Effector CD8-positive, alpha-beta T cell (primary cell): ENCODE results near the gene ABHD14A.

Experiments
- DNase-seq: peaks from one replicate; lab custom pipeline; 2025; lab: John Stamatoyannopoulos, UW

Gene ABHD14A

DNA sequence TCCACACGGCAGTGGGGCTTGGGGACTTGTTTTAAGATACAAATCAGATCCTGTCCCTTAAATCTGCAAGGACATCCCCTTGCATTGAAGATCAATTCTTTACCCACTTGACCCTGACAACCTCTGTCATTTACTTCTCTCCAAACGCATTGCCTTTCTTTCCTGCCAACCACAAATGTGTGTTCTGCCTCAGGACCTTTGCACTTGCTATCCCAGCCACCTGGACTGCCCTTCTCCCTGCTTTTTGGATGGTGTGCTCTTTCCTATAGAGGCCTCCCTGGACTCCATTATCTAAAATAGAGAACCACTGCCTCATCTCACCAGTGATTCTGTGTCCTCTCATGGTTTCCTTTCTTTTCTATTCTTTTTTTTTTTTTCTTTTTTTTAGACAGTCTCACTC, 22.3 kb downstream of the ABHD14A start:
- DNase-seq: no peak

DNA sequence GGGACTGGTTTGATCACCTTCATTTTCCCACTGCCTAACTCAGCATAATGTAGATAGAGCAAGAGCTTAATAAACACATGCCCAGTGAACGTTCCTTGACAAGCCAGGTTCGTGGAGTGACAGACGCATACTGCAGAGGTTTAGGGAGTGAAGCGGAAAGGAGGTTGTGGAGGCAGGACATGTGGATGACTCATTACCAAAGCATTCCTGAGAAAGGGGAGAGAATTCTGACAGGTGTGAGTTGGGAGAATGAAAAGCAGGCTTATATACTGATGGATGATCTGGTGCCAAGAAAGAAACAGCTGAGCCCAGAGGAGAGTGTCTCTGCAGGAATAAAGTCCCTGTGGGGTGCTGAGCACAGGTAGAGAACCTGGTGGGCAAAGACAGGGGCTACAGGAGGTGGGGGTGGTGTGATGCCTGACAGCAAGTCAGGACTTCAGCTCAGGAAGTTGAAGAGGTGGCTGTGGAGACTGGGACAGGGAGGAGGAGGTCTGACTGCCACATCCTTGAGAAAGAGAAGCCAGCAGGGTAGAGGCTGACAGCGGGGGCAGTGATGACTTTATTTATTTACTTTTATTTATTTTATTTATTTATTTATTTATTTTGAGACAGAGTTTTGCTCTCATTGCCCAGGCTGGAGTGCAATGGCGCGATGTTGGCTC, 23.2 kb downstream of the ABHD14A start:
- no peak for DNase-seq

DNA sequence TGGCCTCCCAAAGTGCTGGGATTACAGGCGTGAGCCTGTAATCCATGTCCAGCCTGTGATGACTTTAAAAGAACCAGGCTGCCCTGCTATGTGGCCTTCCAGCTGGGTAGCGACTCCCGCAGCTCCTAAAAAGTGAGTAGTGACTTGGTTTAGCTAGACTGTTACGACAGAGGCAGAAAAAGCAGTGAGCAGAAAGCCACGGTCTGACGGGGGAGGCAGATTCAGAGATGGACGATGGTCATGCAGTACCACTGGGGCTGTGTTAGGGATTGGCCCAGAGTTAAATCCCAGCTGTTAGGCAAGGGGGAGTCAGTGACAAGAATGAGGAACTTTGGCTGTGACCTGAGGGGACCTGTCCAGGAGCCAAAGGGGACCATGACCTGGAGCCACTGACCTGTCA, 23.9 kb downstream of the ABHD14A start:
- DNase-seq: no peak

DNA sequence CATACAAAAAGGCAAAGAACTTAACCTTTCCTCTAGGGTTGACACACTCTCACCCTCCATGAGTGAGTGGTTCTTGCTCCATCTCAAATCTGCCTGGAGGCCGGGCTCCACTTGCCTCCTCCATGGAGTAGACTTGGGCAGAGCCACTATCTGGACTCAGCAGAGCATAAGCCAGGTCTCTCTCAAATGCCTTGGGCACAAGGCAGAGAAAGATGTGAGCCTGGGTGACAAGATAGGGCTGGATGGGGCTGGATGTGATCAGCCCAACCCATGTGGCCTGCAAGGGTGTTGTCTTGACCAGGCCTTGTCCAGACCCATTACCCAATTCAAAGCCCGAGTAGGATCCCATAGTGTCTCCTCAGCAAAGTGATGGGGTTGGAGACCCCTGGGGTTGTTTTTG, 25.0 kb downstream of the ABHD14A start:
- DNase-seq: no peak

DNA sequence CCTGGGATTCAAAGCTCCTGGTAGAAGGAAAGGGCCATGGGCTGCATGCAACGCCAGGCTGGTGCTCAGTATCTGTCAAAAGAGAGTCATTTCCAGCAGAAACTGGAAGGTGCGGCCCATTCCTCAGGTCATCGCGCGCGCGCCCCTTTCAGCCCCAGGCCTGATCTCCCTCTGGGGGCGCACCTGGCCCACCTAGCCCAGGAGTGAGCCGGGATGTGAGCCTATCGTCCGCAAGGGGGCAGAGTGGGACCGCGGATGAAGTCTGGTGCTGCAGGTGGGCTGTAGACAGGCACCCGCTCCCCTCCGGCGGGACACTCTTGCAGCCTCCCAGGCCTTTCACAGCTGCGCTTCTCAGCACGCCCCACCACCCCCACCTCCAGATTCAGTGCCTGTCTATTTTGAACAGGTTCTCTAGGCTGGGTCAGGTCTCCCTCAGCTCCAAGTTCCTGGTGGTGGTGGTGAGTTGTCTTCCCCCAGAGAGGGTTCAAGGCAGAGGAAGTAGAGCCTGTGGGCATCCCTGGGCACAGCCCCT, 26.6 kb downstream of the ABHD14A start:
- peak; percentile 88 for DNase-seq

DNA sequence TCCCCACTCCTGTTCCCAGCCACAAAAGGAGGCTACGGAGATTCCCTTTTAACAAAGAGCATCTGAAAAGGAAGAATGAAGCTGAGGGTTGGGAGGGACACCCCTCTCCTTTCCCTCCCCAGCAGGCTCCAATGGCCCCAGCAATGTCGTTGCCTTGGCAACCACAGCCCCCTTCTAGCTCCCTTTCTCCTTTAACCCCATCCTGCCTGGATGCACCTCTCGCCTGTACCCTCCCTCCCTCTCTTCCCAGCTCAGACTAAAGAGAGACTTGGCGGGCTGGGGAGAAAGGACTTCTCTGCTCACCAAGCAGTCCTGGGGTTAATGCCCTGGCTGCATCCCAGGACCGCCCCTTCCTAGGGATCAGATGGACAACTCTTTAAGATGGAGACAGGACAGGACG, 27.9 kb downstream of the ABHD14A start:
- DNase-seq: no peak

DNA sequence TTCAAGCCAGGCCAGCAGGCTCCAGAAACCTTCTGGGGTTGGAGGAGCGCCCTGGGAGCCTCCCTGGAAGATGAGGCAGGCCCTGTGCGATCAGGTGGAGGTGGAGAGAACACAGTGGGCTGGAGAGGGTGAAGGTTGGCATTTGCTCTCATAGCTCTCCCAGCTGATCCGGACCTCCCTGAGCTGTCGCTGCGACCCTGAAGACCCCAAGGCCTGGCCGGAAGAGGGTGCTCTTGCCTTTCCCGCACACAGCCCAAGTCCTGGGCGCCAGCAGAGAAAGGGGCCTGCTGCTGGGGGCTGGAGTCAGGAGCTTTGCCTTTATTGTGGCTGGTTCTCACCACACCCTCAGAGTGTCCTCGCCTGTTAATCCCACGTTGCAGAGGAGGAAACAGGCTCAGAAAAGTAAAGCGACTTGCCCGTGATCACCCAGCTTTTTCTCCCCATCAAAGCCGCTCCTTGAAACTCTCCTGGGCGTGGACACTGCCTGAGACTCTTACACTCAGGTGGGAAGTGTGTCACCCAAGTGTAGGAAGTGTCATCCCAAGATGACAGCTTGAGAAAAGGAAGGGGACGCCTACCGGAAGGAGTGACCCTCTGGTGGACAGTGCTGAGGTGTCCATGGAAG, 29.4 kb downstream of the ABHD14A start:
- DNase-seq: no peak

DNA sequence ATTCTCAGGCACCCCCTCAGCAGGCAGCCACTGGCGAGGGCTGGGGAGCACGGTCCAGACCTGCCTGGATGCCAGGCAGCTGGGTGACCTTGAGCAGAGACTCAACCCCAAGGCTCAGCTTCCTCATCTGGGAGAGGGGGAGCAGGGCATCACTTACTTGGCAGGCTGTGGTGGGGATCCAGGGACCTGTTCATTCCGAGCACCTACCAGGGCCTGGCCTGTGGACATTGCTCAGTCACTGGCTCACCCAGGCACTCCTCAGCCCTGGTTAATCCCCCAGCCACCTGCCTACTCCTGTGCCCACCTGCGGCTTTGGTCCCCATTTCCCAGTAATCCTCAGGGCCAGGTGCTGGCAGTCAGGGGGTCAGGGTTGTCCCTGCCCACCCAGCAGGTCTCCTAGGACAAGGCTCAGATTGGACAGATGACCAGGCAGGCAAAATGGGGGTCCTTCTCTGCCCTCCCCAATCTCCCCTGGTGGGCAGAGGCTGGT, 30.1 kb downstream of the ABHD14A start:
- DNase-seq: no peak

DNA sequence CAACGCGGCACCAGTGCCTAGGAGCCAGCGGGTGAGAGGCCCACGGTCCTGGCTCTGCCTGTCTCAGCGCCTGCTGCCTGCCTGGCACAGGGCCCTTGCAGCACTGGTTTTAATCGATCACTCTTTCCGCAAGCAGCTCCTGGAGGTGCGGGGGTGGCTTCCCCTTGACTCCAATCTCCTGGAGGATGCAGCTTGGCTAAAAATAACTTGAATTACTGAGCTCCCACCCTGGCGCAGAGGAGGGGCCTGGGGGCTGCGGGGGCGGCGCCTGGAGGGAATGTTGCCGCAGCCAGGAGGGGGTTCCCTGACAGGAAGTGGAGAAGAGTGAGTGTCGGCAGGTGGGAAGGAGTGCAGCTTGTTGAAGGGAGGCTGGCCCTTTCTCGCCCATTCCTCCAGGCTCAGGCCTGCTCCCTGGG, 30.7 kb downstream of the ABHD14A start:
- DNase-seq: no peak

DNA sequence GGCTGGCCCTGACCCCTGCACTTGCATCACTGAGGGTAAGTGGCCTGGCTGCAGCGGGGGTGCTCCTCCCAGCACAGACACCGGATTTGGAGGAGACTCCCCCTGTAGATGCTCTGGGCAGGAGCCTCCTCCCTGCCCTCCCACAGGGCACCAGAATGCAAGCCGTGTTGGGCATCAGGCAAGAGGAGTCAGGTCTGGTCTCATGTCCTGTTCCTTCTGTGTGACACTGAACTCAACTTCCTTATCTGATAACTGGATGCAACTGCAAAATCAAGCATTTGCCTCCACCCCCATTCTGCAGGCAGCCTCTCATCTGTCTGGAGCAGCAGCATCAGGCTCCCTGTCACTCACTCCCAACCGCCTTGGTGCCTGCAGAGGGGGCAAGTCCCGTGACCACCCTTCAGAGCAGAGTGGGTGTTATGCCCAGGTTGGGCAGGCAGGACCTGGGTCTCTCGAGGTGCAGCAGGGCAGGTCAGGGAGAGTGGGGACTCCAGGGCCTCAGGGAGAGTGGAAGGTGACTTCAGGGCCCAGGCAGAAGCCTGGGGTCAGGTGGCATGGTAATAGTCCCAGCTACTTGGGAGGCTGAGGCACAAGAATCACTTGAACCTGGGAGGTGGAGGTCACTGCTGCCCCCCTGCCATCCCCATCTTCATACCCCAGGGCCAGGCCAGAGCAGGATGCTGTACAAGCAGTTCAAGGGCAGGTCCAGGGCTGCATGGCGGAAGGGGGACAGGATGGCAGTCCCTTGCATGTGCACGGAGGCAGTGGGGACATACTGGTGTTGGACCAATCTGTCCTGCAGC, 31.4 kb downstream of the ABHD14A start:
- DNase-seq: no peak

DNA sequence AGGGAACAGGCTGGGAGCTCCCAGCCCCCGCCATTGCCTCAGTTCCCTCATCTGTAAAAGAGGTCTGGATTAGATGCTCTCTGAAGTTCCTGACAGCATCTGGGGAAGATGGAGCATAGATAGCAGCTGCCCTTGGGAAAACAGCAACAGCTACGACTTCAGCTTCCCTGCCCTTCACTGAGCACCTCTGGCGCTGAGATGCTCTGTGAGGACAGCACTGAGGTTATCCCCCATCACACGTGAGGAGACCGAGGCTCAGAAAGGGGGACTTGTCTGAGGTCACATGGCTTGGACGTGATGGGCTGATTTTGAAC, 31.9 kb downstream of the ABHD14A start:
- no peak for DNase-seq

DNA sequence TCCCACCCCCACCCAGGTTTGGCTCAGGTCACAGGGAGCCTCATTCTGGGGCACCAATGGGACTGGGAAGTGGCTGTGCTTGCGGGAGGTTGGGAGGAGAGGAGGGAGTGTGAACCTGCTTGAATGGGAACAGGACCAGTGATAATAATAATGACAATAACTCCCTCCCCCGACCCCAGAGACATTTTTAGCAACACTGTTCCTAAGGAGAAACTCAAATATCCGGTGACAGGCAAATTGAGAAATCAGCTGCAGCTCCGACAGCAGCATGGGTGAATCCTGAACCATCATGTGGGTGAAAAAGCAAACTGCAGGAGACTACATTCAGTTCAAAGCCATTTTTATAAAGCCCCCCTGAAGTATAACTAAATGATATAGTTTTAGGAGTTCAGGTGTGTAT, 32.4 kb downstream of the ABHD14A start:
- DNase-seq: no peak

DNA sequence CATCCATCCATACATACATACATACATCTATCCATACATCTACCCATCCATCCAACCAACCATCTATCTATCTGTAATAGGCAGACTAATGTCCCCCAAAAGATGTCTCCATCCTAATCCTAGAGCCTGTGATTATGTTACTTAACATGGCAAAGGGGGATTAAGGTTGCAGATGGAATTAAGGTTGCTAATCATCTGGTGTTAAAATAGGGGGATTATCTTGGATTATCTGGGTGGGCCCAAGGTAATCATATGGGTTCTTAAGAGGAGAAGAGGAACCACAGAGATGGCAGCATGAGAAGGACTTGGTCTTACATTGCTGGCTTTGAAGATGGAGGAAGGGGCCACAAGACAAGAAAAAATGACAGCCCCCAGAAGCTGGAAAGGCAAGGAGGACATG, 35.6 kb downstream of the ABHD14A start:
- DNase-seq: no peak

DNA sequence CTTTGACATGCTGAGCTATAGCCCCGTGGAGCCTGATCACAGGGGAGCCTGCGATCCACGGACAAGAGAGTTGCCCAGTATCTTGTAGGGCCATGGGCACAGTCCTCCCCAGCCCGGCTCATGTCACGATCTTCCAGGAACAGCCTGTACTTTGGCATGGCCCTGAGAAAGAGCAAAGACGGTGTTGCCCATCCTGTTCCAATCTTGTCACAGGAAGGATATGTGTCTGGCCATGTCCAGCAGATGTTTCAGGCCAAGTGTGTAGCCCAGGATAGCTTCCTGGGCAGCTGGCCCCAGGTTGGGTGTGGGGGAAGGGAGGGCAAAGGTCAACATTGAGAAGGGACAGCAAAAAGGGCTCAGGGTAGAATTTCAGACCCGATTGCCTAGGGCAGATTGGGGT, 37.8 kb downstream of the ABHD14A start:
- DNase-seq: no peak

DNA sequence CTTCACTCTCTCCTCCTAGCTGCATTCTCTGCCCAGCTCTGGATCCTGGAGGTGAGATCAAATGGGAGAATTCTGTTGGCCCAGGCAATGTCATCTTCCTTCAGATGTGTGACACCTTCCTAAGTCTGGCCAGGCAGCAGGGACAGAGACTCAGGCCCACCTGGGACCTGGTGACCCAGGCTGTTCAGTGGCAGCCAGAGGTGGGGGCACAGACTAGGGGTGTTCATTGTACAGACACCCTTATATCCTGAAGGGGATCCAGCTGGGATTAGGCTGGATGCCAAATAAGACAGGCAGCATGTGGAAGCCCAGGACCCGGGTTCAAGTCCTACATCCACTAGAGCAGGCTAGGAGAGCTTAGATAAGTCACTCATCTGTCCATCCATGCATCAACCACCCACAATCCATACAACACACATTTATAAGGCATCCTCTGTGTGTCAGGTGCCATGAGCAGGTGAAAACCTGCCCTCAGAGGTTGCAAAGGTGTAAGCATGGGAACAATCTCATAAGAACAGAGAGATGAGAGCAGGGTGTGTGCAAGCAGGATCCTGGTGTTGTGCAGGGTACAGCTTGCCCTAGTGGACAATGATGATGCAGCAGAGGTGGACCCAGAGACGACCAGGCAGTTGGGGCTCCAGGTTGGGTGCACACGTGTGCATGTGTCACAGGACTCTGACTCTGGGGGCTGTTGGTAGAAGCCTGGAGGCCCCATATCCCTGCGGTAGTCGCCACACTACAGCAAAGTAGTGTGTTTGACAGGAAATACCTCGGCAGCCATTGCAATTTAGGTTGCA, 39.1 kb downstream of the ABHD14A start:
- no peak for DNase-seq

DNA sequence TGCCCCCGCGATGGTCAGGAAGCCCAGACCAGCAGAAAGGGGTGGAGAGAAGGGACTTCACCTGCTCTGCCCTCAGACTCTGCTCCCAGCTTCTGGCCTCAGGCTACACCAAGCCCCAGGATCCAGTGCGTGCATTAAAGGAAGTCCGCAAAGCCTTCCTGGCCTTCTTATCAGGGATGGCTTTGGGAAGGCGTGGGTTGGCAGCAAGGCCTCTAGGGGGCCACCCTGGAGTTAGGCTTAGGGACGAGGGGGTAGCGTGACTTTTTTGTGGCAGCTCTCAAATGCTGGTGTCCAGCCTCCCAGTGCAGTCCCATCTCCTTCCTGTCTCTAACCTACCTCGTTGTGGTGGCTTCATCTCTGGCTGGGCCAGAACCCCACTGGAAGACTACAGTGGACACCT, 39.7 kb downstream of the ABHD14A start:
- no peak for DNase-seq

DNA sequence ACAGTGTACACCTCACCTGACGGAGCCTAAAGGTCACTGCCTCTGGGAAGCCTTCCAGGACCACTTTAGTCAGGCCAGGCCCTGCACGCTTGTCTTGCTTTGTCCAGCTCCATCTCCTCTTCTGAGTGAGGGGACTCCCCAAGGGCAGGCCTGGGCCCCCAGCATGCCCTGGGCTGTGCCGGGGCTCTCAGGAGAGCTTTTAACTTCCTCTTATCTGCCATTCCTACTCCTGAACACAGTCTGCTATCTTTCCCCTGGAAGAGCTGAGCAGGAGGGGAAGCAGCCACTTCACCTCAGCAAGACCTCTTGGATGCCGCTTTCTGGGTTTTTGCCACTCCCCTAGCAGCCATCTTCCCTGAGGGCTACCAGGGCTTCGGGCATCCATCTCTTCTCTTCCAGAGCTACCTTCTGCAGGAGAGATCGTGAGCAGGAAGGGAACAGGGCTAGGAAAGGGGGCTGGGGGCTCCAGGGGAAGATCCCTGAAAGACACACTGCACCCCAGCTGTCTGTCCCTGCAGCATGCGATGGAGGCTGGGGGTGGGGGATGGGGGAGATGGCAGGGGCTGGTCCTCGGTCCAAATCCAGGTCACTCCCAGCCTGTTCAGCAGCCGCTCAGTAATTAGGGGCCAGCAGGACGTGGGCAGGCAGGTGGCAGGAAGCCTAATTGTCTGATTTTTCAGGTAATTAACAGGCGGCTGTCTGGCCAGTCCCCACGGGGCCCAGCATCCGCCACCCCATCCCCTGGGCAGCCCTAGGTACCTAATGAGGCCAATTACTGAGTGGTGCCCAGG, 40.8 kb downstream of the ABHD14A start:
- no peak for DNase-seq

DNA sequence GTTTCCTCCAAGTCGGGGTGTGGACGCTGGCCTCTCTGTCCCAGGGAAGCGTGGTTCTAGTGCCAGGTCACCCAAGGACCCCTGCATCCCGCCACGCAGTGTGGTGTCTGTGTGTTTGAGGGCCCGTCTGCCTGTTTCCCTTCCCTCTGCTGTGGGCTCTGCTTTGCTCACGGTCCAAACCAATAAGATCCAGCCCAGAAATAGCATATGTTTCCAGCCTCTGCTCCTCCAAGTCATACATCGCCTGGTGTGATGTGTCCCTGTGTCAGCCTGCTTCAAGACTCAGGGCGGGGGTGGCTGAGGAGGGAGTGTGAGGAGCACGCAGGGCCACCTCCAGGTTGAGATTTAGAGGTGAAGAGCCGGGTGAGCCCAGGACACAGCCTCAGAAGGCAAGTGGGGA, 42.7 kb downstream of the ABHD14A start:
- no peak for DNase-seq

DNA sequence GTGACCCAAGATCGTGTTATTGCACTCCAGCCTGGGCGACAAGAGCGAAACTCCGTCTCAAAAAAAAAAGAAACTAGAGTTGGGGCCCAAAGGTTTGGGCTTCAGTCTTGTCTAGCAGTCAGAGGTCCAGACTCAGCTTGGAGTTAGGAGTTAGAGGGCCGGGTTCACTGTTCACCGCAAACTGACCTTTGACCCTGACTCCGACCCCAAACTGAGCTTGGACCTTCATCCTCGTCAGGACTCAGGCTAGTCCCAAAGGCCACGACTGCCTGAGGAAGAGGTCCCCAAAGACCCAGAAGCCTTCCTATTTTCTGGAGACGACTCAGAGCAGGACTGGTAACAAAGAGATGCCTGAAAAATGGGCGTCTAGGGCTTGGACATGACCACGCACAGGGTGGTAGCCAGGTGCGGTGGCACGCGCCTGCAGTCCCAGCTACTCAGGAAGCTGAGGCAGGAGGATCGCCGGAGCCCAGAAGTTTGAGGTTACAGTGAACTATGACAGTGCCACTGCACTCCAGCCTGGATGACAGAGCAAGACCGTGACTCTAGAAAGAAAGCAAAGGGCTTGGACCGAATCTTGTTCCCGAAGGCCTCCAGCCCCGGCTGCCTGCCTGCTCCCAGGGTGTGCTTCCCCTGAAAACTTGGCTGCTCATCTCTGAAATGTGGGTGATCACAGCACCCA, 43.6 kb downstream of the ABHD14A start:
- DNase-seq: no peak

DNA sequence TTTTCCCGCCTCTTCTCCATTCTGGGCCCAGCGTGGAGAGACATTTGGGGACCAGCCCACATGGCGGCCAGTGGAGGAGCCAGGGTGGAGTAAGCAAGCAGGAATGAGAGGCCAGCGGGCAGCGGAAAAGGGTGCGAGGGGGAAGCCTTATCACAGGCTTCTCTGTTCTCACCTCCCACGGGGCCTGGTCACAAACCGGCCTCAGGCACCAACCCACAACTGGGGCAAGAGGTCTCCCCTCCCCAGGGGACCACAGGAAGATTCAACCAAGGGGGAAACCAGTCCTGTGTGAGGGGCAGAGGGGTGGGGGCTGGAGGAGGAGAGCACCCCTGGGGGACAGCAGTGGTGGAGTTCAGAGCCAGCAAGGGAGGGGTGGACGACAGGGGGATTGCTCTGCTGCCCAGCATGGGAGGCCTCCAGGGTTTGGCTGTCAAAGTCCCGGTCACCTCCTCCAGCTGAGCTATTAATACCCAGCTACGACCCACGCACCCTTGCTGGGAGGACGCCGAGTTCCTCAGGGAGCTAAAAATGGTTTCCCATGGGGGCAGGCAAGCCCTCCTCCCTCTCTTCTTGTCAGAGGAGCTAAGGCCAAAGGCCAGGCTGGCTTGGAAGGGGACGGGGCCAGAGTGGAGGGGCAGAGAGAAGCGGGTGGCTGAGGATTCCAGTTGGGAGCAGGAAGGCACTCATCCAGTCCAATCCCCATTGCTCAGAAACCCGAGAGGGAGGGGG, 44.7 kb downstream of the ABHD14A start:
- no peak for DNase-seq
